Progenitor cell of endocrine pancreas (in vitro differentiated cells): ENCODE data around the gene WRAP73. TPM values are rescaled to one million over a fixed set of nuclear protein-coding genes. Genes with fewer than 3 reads are reported as not detected.
A peak's percentile ranks its signal among the peaks of the same experiment; 100 is the strongest.

Source experiments
- DNase-seq: peaks from one replicate; pipeline ENCODE4 v3.0.0; 2021; ENCODE audit warnings: low spot score; ENCODE audit not compliant: unreplicated experiment
- H3K27ac Mint-ChIP-seq: 2 replicates; pipeline ENCODE4 v1.8.0; 2021; ENCODE audit warnings: mild to moderate bottlenecking, moderate library complexity, mixed read lengths
- H3K27me3 Mint-ChIP-seq: 2 replicates; pipeline ENCODE4 v1.8.0; 2021; ENCODE audit warnings: mixed read lengths
- H3K36me3 Mint-ChIP-seq: 2 replicates; pipeline ENCODE4 v1.8.0; 2022; ENCODE audit warnings: mixed read lengths; ENCODE audit not compliant: insufficient read depth
- H3K4me1 Mint-ChIP-seq: 2 replicates; pipeline ENCODE4 v1.8.0; 2021; ENCODE audit warnings: low read depth, mixed read lengths
- H3K4me3 Mint-ChIP-seq: 2 replicates; pipeline ENCODE4 v1.8.0; 2021; ENCODE audit warnings: low read depth, mild to moderate bottlenecking, moderate library complexity, mixed read lengths
- H3K9me3 Mint-ChIP-seq: 2 replicates; pipeline ENCODE4 v1.8.0; 2021; ENCODE audit warnings: low read depth, mixed read lengths
- CTCF ChIP-seq: fragments of 200-600 bp; sonication (generic); IDR thresholded peaks from one replicate; pipeline ENCODE4 v1.5.0; 2021; ENCODE audit warnings: antibody characterized with exemption, mild to moderate bottlenecking; ENCODE audit not compliant: unreplicated experiment
- total RNA-seq: library from RNA; stranded (reverse); gene quantifications from 2 replicates; pipeline ENCODE4 v1.2.1, GENCODE V29; 2021

WRAP73 gene
- total RNA-seq, 1 donor from 2014 or later, result 28.1 TPM

GRCh38 chr1:3593334-3593733 is 56.6 kb downstream of the WRAP73 start:
- Mint-ChIP-seq H3K27me3 (no peaks in the 10 kb centered on the region), H3K4me3 (no peak overlapping the region), H3K9me3 (no peaks in the 10 kb centered on the region), H3K27ac (no peak overlapping the region), H3K4me1 (peaks cover 6% of the 10 kb centered on the region), H3K36me3 (no peaks in the 10 kb centered on the region)
- no peak for TF ChIP-seq CTCF
- DNase-seq, result no peak

- Mint-ChIP-seq H3K9me3 (no peaks in the 10 kb centered on the region), H3K4me3 (no peak overlapping the region), H3K27ac (no peak overlapping the region), H3K36me3 (no peaks in the 10 kb centered on the region), H3K27me3 (no peaks in the 10 kb centered on the region), H3K4me1 (peaks cover 4% of the 10 kb centered on the region)
- no peak for TF ChIP-seq CTCF
- no peak for DNase-seq
Measured at GRCh38 chr1:3590951-3591865, 58.7 kb downstream of the WRAP73 start.

- no peak for TF ChIP-seq CTCF
- Mint-ChIP-seq H3K27ac (no peak overlapping the region), H3K4me3 (no peak overlapping the region), H3K9me3 (no peaks in the 10 kb centered on the region), H3K4me1 (peaks cover 4% of the 10 kb centered on the region), H3K27me3 (no peaks in the 10 kb centered on the region), H3K36me3 (no peaks in the 10 kb centered on the region)
- no peak for DNase-seq
Measured at GRCh38 chr1:3590139-3590763, 59.7 kb downstream of the WRAP73 start.

- Mint-ChIP-seq H3K27me3 (no peaks in the 10 kb centered on the region), H3K36me3 (no peaks in the 10 kb centered on the region), H3K27ac (no peak overlapping the region), H3K4me1 (peaks cover 4% of the 10 kb centered on the region), H3K9me3 (no peaks in the 10 kb centered on the region), H3K4me3 (no peak overlapping the region)
- no peak for DNase-seq
- TF ChIP-seq CTCF, result no peak
Measured at GRCh38 chr1:3588395-3588794, 61.5 kb downstream of the WRAP73 start.

GRCh38 chr1:3586986-3587759 is 62.7 kb downstream of the WRAP73 start:
- no peaks in the 10 kb centered on the region for H3K36me3 Mint-ChIP-seq
- peak overlapping the region; percentile 47 for H3K27ac Mint-ChIP-seq
- peak; percentile 30 for TF ChIP-seq CTCF
- no peak for DNase-seq
- no peaks in the 10 kb centered on the region for H3K9me3 Mint-ChIP-seq
- H3K27me3 Mint-ChIP-seq, result no peaks in the 10 kb centered on the region
- peaks cover 4% of the 10 kb centered on the region for H3K4me1 Mint-ChIP-seq
- H3K4me3 Mint-ChIP-seq, result no peak overlapping the region
